GM11168 (cell line): Measurements from ENCODE around the gene TRIM6.
"Not testable (repeated sequence)": the region's sequence is repeated elsewhere in the genome, so short reads cannot be mapped to it uniquely, and the experiment has no call there.

ENCODE experiments used
- in situ Hi-C: fragments of 300-500 bp; cut with MboI; formaldehyde crosslinking; loops from one replicate; pipeline ENCODE4 v1.12.0; 2022; ENCODE audit warnings: low sequenced_read_pairs; ENCODE audit not compliant: unreplicated experiment

Gene TRIM6

GRCh38 chr11:5602791-5603190 is 6.4 kb downstream of the TRIM6 start:
- in situ Hi-C loops = loop anchor here (5.0 kb wide), 1 partner anchor 200 kb away; no protein-coding TSS in a partner anchor

DNA sequence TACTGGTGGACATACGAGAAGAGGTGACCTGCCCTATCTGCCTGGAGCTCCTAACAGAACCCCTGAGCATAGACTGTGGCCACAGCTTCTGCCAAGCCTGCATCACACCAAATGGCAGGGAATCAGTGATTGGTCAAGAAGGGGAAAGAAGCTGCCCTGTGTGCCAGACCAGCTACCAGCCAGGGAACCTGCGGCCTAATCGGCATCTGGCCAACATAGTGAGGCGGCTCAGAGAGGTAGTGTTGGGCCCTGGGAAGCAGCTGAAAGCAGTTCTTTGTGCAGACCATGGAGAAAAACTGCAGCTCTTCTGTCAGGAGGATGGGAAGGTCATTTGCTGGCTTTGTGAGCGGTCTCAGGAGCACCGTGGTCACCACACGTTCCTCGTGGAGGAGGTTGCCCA is 6.9 kb downstream of the TRIM6 start:
- in situ Hi-C loops = loop anchor here (5.0 kb wide), 1 partner anchor 199 kb away; no protein-coding TSS in a partner anchor

DNA sequence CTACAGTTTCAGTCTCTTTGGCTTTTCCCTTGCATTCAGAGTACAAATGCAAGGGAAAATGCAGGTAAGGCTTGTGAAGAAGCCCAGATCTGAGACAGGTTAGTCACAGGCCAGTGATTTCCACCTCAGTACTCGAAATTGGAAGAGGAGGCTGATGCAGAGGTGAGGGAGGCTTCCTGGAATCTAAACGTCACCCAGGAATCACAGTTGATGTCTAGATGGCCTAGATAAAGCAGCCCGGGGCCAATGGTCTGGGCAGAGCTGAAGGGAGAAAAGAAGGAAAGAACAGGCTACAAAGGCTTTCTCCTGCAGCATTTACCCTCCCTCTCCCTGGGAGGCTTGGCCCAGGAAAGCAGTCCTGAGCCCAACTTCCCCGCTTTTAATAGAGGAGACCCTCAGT is 8.5 kb downstream of the TRIM6 start:
- in situ Hi-C loops = loop anchor here (5.0 kb wide), 1 partner anchor 197 kb away; no protein-coding TSS in a partner anchor

DNA sequence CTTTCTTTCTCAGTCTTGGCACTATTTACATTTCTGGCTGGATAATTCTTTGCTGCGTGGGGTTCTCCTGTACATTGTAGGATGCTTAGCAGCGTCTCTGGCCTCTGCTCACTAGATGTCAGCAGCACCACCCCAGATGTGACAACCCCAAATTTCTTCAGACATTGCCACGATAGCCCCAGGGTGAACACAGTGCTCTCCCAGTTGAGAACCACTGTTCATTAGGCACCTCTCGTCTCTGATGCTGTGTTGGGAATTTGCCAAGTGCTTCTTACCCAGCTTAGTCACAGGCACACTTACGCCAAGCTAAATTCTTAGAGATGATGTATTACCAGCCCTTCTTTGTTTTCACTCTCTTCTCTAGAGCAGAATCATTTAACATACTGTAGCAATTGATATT is 9.4 kb downstream of the TRIM6 start:
- in situ Hi-C loops = no loop called here

GRCh38 chr11:5608808-5609207 is 12.4 kb downstream of the TRIM6 start:
- in situ Hi-C loops = no loop called here

DNA sequence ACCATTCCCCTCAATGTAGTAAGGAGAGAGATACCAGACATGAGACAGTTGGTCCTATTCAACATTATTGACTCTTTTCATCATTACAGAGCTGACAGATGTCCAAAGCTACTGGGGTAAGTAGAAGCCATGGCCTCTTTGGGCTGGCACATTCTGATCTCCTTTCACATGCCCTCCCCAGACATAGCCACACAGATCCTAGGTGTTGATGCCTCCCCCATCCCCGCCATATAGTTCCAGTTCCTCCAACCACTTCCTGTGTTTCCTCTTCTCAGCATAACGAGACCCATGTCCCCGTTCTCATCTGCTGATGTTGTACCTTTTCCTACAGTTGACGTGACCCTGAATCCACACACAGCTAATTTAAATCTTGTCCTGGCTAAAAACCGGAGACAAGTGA is 14.0 kb downstream of the TRIM6 start:
- in situ Hi-C loops = no loop called here

GRCh38 chr11:5611627-5612026 is 15.2 kb downstream of the TRIM6 start:
- in situ Hi-C loops = no loop called here

DNA sequence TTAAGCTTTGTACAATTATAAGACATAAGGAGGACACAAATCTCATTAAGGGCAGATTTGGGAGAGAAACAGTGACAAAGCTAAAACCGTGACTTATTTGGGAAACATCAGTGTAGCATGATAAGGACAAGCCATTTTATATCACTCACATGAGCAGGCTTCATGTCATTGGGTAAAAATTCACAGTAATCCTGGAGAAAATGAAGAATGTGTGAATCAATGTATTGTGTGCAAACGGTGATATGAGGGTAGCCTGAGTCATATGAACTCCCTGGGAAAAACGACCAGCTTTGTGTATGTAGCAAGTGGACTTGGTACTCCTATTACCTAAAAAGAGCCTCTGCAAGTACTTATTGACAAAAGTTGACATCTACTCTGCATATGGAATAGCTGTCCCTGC is 22.4 kb downstream of the TRIM6 start:
- in situ Hi-C loops = no loop called here

DNA sequence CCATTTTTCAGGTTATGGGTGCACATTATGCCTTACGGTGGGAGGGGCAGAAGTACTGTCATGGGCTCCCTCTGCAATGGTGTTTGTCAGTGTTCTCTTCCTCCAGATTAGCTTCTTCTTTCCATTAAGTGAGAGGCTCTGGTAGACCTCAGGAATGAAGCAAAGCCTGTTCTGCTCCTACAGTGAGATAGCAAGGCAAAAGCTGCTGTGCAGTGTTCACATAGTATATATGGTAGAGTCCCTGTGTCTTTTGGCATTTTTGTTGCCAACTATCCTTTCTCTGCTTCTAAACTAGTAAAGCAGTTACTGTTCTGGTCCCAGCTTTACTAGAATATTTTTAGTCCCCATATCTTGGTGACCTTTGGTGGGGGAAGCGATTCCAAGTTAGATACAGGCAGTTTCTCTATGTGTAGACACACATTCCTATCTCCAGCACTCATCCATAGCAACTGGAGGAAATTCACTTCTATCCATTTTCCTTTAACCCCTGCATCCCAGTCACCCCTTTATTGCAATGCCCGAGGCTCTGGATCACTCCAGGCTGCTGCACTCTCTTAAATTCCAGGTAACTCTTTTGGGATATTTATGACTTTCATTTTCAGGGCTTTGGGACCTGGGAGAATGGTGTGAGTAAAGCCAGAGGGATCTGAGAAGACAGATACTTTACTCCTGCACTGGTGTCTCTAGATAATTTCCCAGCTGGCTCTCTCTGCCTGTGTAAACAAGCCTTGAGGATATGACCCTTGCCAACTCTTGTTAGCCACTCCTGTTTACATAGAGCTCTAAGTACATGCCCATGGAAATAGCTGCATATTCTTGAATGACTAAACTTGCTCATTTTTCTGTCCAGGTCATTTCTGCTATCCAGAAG is 24.4 kb downstream of the TRIM6 start:
- in situ Hi-C loops = no loop called here

GRCh38 chr11:5621580-5621979 is 25.1 kb downstream of the TRIM6 start:
- in situ Hi-C loops = no loop called here

DNA sequence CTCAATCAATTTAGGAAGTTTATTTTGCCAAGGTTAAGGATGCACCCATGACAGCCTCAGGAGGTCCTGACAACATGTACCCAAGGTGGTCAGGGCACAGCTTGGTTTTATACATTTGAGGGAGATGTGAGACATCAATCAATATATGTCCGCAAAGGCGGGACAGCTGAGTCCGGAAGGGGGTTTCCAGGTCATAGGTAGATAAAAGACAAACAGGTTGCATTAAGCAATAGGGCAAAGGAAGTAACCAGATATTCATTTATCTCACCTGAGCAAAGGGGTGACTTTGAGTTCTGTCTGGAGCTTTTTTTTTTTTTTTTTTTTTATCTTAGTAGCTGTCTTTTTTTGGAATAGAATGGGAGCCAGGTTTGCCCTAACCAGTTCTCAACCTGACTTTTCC is 26.4 kb downstream of the TRIM6 start:
- in situ Hi-C loops = no loop called here

DNA sequence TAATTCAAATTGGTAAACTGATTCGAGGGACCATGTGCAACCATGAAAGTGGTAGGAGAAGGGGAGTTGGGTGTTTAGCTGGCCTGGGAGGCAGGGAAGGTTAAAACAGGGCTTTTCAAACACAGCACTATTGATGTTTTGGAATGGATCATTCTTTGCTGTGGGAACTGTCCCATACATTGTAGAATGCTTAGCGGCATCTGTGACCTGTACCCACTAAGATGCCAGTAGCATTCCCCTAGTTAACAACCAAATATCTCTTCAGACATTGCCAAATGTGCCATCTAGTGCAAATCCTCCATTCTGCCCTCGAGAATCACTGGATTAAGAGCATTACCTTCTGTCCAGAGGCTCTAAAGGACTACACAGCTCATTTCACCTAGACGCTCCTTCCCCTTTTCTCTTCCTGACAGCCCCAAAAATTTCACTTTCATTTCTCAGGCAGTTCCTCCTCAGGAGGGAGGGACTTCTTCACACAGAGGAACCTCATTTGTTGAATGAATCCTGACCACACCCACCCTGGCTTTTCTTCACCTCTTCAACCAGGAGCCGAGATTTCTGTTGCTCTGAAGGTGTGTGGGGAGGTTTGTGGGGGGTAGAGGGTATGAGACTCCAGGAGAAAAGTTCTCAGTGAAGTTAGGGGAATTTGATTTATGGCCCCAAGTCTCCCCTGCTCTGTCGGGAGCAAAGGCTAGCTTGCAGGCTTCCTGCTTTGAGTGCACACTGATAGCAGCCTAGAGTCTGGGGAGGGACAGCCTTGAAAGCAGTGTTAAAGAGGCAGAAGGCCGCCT is 28.2 kb downstream of the TRIM6 start, which contains the start of gene TRIM34:
TSS of gene TRIM34 (plus strand) at position 513 of the 791 bp plus-strand sequence. CDS start 7,331 bp downstream, outside the sequence.
- in situ Hi-C loops = no loop called here

DNA sequence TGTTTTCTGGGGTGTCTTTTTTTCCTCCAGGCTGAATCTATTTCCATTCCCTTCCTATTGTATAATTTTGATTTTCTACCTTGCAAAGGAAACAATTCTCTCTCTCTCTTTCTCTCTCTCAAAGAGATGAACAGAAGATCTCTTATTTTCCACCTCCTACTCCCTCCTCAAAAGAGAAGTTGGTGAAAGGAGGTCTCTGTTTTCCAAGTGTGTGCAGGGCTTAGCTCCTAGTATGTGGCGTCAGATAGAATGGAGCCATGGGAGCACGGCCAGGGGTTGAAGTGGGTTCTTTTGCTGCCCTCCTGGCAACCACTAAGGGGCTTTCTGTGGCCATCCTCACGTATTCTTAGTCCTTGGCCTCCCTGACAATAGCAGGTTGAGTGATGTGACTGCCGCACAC is 28.8 kb downstream of the TRIM6 start:
- in situ Hi-C loops = no loop called here

DNA sequence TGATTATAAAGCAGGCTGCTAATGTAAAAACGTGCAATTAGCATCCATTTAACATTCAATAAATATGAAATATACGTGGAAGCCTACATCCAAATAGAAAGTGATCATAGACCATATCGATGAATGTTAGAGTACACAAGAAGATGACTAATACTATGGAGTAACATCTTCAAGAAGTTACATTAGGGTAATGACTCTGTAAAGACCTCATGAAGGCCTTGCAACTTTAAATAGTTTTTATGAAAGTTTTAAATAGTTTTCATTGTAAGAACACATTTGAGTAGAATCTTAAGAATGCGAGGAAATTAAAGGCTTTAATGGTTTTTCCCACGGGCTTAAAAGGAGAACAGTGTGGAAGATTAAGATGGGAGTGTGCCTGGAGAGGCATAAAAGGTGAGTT is 29.8 kb downstream of the TRIM6 start:
- in situ Hi-C loops = no loop called here

DNA sequence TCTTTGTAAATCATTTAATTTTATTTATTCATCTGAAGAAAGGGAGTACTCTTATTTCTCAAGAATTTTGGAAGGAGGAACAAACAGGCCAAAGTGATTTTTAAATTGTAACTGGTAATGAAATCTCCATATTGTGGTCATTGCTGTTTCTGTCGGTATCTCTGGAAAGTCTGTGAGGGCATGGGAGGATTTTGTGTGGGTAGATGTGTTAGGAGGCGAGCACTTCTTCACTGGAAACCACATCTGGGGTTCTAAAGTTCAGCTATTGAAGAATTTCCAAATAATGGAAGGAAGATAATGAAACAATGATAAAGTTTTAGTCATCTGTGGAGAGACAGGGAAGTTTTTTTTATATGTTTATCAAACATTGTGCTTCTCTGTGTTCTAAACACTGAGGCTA is 35.0 kb downstream of the TRIM6 start:
- in situ Hi-C loops = no loop called here

- in situ Hi-C loops = no loop called here
Observed at GRCh38 chr11:5631969-5632635, 35.7 kb downstream of the TRIM6 start.

GRCh38 chr11:5639953-5640352 is 43.5 kb downstream of the TRIM6 start:
- in situ Hi-C loops = no loop called here

DNA sequence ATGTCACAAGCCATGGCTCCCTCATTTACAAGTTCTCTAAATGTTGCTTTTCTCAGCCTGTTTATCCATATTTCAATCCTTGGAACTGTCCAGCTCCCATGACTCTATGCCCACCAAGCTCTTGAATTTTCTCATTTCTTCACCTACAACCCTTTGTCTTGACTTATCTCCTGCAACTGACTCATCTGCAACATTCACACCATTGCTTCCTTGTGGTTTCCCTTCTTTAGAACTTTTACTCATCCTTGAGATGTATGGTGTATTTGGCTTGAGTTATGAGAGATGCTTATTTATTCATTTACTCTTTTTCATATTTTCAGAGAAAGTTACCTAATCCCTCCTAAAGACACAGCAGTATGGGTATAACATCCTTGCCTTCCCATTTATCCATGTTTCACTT is 47.1 kb downstream of the TRIM6 start:
- in situ Hi-C loops = no loop called here

- in situ Hi-C loops = no loop called here
Observed at GRCh38 chr11:5646139-5646538, 49.7 kb downstream of the TRIM6 start.

- in situ Hi-C loops = no loop called here
Observed at GRCh38 chr11:5655474-5655873, 59.0 kb downstream of the TRIM6 start.

- in situ Hi-C loops = not testable (repeated sequence)
Observed at GRCh38 chr11:5656956-5657355, 60.5 kb downstream of the TRIM6 start.
